K562 treated with DMSO at 1 percent for 24 hours (cell line): ENCODE results near the gene OR5AL1. TPM values are rescaled to one million over a fixed set of nuclear protein-coding genes. Genes with fewer than 3 reads are reported as not detected.

Source experiments
- total RNA-seq: library from RNA; unstranded; fragments of 300-600 nt; gene quantifications from 2 replicates; pipeline ENCODE4 v1.2.3, GENCODE V29; 2022; ENCODE audit warnings: low read depth; ENCODE audit not compliant: insufficient read depth

OR5AL1 gene
- not detected in 2 replicates for total RNA-seq

DNA sequence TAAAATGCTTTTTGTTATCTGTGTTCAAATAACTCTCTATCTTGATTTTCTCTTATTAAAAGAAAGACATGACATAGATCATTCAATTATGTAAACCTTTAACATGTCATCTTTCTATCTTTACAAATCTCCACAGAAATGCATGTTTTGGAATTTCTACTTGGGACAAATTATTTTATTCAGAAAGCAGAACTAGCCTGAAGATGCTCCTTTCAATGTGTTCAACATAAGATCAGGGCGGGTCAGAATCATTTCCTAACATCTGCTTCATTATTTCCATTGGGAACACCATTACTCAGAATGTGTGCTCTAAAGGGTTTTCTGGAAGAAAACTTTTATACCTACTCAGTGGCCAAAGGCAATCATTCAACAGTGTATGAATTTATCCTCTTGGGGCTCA lies at the start of gene OR5AL1:
OR5AL1 (plus strand) TSS at position 301 of the 400 bp plus-strand sequence.

GRCh38 chr11:56375324-56375723 lies 37.2 kb upstream of the OR5AL1 start, which contains the start of gene OR8U1:
Gene OR8U1 (plus strand): TSS chr11:56375624. CDS start chr11:56375624, 0 bp downstream.

Other genes with a start within 250 kb of the OR5AL1 start
- gene OR5J2, start 236.1 kb upstream of the OR5AL1 start, total RNA-seq: not detected in 2 replicates
- not detected in 2 replicates for gene OR5T2, start 178.4 kb upstream of the OR5AL1 start, total RNA-seq
- gene OR5T3, start 160.4 kb upstream of the OR5AL1 start, total RNA-seq: not detected in 2 replicates
- gene OR5T1, start 138.5 kb upstream of the OR5AL1 start, total RNA-seq: not detected in 2 replicates
- not detected in 2 replicates for gene OR8H1, start 120.4 kb upstream of the OR5AL1 start, total RNA-seq
- gene OR8K3, start 97.6 kb upstream of the OR5AL1 start, total RNA-seq: not detected in 2 replicates
- not detected in 2 replicates for gene OR8K1, start 66.7 kb upstream of the OR5AL1 start, total RNA-seq
- not detected in 2 replicates for gene OR8J1, start 58.4 kb upstream of the OR5AL1 start, total RNA-seq
- not detected in 2 replicates for gene OR8U1, start 37.1 kb upstream of the OR5AL1 start, total RNA-seq
- gene OR5M3, start 60.7 kb downstream of the OR5AL1 start, total RNA-seq: not detected in 2 replicates
- not detected in 2 replicates for gene OR5M8, start 78.7 kb downstream of the OR5AL1 start, total RNA-seq
- not detected in 2 replicates for gene OR5M11, start 130.6 kb downstream of the OR5AL1 start, total RNA-seq
- not detected in 2 replicates for gene OR5M10, start 165.0 kb downstream of the OR5AL1 start, total RNA-seq
- gene OR5M1, start 202.2 kb downstream of the OR5AL1 start, total RNA-seq: not detected in 2 replicates
- not detected in 2 replicates for gene OR5AP2, start 229.7 kb downstream of the OR5AL1 start, total RNA-seq